Lung (tissue), 12 donors: Measurements from ENCODE around the gene ATXN1. TPM values are rescaled to one million over a fixed set of nuclear protein-coding genes. Genes with fewer than 3 reads are reported as not detected.

Source experiments
- ATAC-seq: fragments of 200-7000 bp; cut with Tn5 transposase; one replicate; pipeline ENCODE4 v1.9.1; 2020; ENCODE audit warnings: moderate number of reproducible peaks; ENCODE audit not compliant: insufficient read depth, low FRiP score
- DNase-seq, 3 donors: peaks; one replicate each; pipeline ENCODE4 v3.0.0-alpha.2; 2013 to 2017
- H3K27ac ChIP-seq, 2 donors: one replicate each; pipeline ENCODE4 v1.5.1; 2013; ENCODE audit warnings: mild to moderate bottlenecking in 2 of 2, moderate library complexity in 2 of 2, control low read depth in 1 of 2, inconsistent platforms in 1 of 2, low read depth in 1 of 2, low read length in 1 of 2
- H3K27me3 ChIP-seq, 3 donors: one replicate each; pipeline ENCODE4 v1.5.1; 2013; ENCODE audit warnings: low read length in 2 of 3; ENCODE audit not compliant: control insufficient read depth in 3 of 3, insufficient read depth in 3 of 3
- H3K36me3 ChIP-seq, 4 donors: one replicate each; pipeline ENCODE4 v1.5.1; 2013; ENCODE audit warnings: low read length in 4 of 4, mild to moderate bottlenecking in 1 of 4, moderate library complexity in 1 of 4; ENCODE audit not compliant: control insufficient read depth in 4 of 4, insufficient read depth in 4 of 4
- H3K4me1 ChIP-seq, 5 donors: one replicate each; pipeline ENCODE4 v1.5.1; 2013; ENCODE audit warnings: low read length in 5 of 5, mild to moderate bottlenecking in 2 of 5, moderate library complexity in 1 of 5; ENCODE audit not compliant: control insufficient read depth in 5 of 5, insufficient read depth in 5 of 5
- H3K4me3 ChIP-seq: one replicate; pipeline ENCODE4 v1.5.1; 2013; ENCODE audit warnings: mild to moderate bottlenecking, control low read depth, moderate library complexity
- H3K9ac ChIP-seq, 2 donors: one replicate each; pipeline ENCODE4 v1.5.1; 2013; ENCODE audit warnings: low read length in 2 of 2, control low read depth in 1 of 2; ENCODE audit not compliant: insufficient read depth in 1 of 2
- H3K9me3 ChIP-seq, 4 donors: one replicate each; pipeline ENCODE4 v1.5.1; 2013; ENCODE audit warnings: low read length in 3 of 4, mild to moderate bottlenecking in 1 of 4, moderate library complexity in 1 of 4; ENCODE audit not compliant: control insufficient read depth in 4 of 4, insufficient read depth in 3 of 4
- WGBS, 2 donors: extraction: QIAGEN DNeasy Blood & Tissue Kit; methylation state at CpG; one replicate each; pipeline ENCODE4 v1.1.7; 2013; 5-methylcytosine and 5-hydroxymethylcytosine counted together
- polyA plus RNA-seq, 2 donors: library from polyadenylated mRNA; stranded (reverse); fragments of 200-250 nt; gene quantifications; one replicate each; pipeline ENCODE4 v1.2.1, GENCODE V29; 2013
- total RNA-seq, 2 donors: library from RNA; depleted of rRNA in 1 of 2; stranded (reverse); fragments of >200 nt in 1 of 2; gene quantifications; one replicate each; pipeline ENCODE4 v1.2.1, GENCODE V29; 2014 to 2021
- TF ChIP-seq, protein P1 (sequence below): IDR thresholded peaks from 2 replicates; pipeline ENCODE4 v1.5.1; 2012; ENCODE audit warnings: mild to moderate bottlenecking; ENCODE audit errors: control extremely low read depth, extremely low read depth
- donor health status: control.
- donor health status: control.
- donor health status: Bipolar disorder and iron deficiency.
- donor health status: healthy.
- donor health status: DM: yes; HTN: yes; CAD: no.

ATXN1 gene
- total and polyA plus RNA-seq, 4 donors: 9.7 to 108 (median 34.9) TPM

DNA sequence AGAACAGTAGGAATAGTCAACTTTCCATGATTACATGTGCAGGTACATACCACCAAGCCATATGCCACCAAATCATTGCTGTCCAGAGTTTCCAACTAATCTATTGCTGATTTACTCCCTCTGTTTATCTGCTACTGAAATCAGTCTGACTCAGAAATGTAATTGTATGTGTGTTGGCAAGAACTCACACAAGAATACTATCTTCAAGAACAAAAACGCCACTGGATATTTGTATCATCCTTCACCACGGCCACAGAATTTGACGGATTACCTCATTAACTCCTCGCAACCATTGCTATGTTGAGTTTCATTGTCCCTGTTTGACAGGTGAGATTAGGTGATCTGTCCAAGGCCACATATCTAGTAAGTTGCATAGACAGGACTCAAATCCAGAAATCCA, 363.6 kb downstream of the ATXN1 start:
- Histone ChIP-seq H3K27ac (no peak overlapping the region), H3K36me3 (peaks cover 0 to 2% (median 0%) of the 10 kb centered on the region in 4 donors), H3K4me3 (no peak overlapping the region), H3K9me3 (no peaks in the 10 kb centered on the region), H3K9ac (no peak overlapping the region), H3K4me1 (peaks cover 0 to 5% (median 1%) of the 10 kb centered on the region in 5 donors), H3K27me3 (no peaks in the 10 kb centered on the region)
- WGBS, 2 donors: 76 to 86% methylated on average over 4 of the region's 4 CpGs
- DNase-seq (no peak), ATAC-seq (no peak)
- TF ChIP-seq, protein P1, sequence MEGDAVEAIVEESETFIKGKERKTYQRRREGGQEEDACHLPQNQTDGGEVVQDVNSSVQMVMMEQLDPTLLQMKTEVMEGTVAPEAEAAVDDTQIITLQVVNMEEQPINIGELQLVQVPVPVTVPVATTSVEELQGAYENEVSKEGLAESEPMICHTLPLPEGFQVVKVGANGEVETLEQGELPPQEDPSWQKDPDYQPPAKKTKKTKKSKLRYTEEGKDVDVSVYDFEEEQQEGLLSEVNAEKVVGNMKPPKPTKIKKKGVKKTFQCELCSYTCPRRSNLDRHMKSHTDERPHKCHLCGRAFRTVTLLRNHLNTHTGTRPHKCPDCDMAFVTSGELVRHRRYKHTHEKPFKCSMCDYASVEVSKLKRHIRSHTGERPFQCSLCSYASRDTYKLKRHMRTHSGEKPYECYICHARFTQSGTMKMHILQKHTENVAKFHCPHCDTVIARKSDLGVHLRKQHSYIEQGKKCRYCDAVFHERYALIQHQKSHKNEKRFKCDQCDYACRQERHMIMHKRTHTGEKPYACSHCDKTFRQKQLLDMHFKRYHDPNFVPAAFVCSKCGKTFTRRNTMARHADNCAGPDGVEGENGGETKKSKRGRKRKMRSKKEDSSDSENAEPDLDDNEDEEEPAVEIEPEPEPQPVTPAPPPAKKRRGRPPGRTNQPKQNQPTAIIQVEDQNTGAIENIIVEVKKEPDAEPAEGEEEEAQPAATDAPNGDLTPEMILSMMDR: no peak

DNA sequence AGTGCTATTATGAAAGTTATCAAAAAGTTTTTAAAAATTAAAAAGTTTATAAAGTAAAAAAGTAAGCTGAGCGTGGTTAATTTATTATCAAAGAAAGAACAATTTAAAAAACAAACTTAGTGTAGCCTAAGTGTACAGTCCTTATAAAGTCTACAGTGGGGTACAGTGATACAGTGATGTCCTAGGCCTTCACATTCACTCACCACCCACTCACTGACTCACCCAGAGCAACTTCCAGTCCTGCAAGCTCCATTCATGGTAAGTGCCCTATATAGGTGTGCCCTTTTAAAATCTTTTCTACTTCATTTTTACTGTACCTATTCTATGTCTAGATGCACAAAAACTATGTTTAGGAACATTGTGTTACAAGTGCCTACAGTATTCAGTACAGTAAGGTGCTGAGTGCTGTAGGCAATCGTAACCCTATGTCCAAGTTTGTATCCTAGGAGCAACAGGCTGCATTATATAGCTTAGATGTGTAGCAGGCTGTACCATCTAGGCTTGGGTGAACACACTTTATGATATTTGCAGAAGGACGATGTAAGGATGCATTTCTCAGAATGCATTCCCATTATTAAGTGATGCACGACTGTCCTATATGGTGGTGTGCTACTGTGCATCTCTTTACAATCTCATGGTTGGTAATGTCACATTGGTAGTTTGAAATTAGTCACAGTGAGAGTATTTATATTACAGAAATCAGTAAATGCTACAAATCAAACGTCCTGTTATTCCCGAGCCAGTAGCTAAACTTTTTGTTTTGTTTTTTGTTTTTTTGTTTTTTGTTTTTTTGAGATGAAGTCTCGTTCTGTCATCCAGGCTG, 364.6 kb downstream of the ATXN1 start:
- H3K27me3 ChIP-seq: no peaks in the 10 kb centered on the region
- H3K9ac ChIP-seq: no peak overlapping the region
- ATAC-seq (no peak), DNase-seq (no peak)
- H3K9me3 ChIP-seq: no peaks in the 10 kb centered on the region
- peaks cover 0 to 2% (median 0%) of the 10 kb centered on the region in 4 donors for H3K36me3 ChIP-seq
- H3K27ac ChIP-seq: no peak overlapping the region
- H3K4me1 ChIP-seq: peaks cover 0 to 8% (median 5%) of the 10 kb centered on the region in 5 donors
- no peak overlapping the region for H3K4me3 ChIP-seq
- whole genome bisulfite sequencing, 2 donors: 91 to 94% methylated on average over 7 of the region's 7 CpGs
- TF ChIP-seq, protein P1: no peak

- no peak overlapping the region for H3K27ac ChIP-seq
- H3K27me3 ChIP-seq: no peaks in the 10 kb centered on the region
- H3K9me3 ChIP-seq: no peaks in the 10 kb centered on the region
- ATAC-seq (no peak), DNase-seq (no peak)
- H3K4me3 ChIP-seq: no peak overlapping the region
- TF ChIP-seq, protein P1: no peak
- whole genome bisulfite sequencing, 2 donors: 95 to 98% methylated on average over 2 of the region's 2 CpGs
- H3K9ac ChIP-seq: no peak overlapping the region
- H3K4me1 ChIP-seq: peaks cover 0 to 13% (median 5%) of the 10 kb centered on the region in 5 donors
- peaks cover 0 to 2% (median 0%) of the 10 kb centered on the region in 4 donors for H3K36me3 ChIP-seq
Measured at GRCh38 chr6:16394632-16395031, 366.6 kb downstream of the ATXN1 start.
